Astrocyte of the spinal cord (primary cell): ENCODE data around the gene CRIP2.

Experiments used
- DNase-seq: peaks from one replicate; pipeline ENCODE4 v3.0.0; 2011; ENCODE audit warnings: low read depth, low spot score
- H3K4me3 ChIP-seq: 2 replicates; pipeline ENCODE4 v1.5.1; 2011; ENCODE audit warnings: low read depth, mild to moderate bottlenecking, low read length, moderate library complexity
- CTCF ChIP-seq: IDR thresholded peaks from 2 replicates; pipeline ENCODE4 v1.5.1; 2012; ENCODE audit warnings: low read depth, mild to moderate bottlenecking, low read length, inconsistent platforms
- in situ Hi-C: cut with HindIII; loops from 2 replicates; pipeline ENCODE4 v1.10.0; 2017; ENCODE audit warnings: low sequenced_read_pairs

Gene CRIP2

DNA sequence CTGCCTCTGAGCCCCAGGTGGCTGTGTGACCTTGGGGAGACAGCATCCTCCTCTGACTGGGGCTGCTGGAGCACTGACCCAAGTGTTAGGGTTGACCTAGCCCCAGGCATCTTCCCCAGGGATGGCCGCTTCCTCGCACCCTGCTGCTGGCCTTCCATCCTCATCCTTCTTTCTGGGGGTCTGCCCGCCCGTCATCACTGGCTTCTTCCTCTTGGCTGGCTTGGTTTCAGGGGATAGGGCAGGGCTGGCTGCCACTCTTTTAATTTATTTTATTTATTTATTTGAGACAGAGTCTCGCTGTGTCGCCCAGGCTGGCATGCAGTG lies 19.9 kb downstream of the CRIP2 start:
- H3K4me3 ChIP-seq: no peak overlapping the region
- TF ChIP-seq CTCF: no peak
- no peak for DNase-seq
- in situ Hi-C loops: no loop called here

GRCh38 chr14:105495101-105495989 lies 20.7 kb downstream of the CRIP2 start:
- in situ Hi-C loops: no loop called here

GRCh38 chr14:105495990-105496830 lies 21.6 kb downstream of the CRIP2 start:
- no peak for DNase-seq
- H3K4me3 ChIP-seq: no peak overlapping the region
- no peak for TF ChIP-seq CTCF
- in situ Hi-C loops: no loop called here

More at GRCh38 chr14:105495101-105495989, 20.7 kb downstream of the CRIP2 start:
- DNase-seq: no peak
- no peak overlapping the region for H3K4me3 ChIP-seq
- no peak for TF ChIP-seq CTCF

DNA sequence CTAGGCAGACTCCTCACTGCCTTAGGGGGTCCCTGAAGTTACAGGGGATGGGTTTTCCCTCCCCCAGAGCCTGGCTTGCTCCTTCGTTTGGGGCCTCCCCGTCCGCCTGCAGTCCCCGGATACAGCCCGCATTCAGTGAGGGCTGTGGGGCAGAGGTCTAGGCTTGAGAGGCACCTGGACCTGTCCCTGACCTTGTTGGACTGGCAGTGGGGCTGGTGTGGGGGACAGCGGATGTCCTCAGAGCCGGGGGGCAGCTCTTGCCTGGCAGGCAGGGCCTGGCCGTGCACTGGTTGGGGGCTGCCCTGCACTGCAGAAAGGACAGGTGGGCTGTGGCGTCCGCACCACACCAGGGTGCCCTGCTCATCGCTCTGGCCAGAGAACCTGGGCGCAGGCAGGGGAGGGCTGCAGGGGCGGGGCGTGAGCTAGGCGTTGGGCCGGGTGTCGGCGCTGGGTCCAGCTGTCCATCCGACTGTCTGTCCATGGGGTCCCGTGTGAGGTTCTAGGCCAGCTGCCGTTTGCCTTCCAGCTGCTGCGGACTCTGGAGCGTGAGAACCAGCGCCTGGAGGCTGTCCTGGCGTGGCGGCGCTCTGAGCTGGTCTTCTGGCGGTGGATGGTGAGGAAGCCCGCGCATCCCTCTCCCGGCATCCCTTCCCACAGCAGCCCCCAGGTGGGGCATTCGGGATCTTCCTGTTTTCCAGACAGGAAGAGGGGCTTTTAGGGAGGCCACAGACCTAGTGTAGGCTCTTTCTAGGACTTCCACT lies 22.4 kb downstream of the CRIP2 start:
- DNase-seq: no peak
- H3K4me3 ChIP-seq: no peak overlapping the region
- TF ChIP-seq CTCF: no peak
- in situ Hi-C loops: no loop called here

DNA sequence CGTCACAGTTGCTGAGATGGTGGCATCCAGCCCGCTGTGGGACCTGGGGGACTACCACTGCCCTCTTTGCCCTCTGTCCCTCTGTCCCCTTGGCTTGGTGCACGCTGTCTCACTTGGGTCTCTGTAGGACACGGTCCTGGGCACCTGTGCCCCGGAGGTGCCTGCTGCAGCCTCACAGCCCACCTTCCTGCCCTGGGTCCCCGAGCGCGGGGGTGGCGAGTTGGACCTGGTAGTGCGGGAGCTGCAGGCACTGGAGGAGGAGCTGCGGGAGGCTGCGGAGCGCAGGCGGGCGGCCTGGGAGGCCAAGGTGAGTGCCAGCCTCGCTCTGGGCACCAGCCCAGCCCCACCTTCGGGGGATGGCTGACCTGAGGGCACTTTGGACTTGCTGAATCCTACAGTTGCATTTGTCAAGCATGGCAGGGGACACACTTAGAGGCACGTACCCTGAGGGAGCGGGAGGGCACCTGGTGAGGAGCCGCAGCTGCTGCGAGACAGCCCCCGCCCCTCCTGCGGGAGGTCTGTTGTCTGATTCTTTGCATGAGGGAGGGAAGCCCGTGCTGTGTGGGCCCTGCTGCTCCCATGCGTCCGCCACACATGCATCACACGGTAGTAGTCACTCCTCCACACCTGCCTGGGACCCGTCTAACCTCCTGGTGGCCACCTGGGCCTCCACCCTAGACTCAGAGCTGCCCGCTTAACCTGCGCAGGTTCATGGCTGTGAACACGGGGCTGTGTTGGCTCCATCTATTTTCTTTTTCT lies 23.2 kb downstream of the CRIP2 start:
- TF ChIP-seq CTCF: no peak
- DNase-seq: no peak
- in situ Hi-C loops: no loop called here
- no peak overlapping the region for H3K4me3 ChIP-seq
